Upper lobe of left lung (tissue), 4 donors: ENCODE measurements around the gene KCTD1.

Source experiments
- EP300 ChIP-seq, 4 donors: sonication (generic); formaldehyde crosslinking; IDR thresholded peaks; one replicate each; pipeline ENCODE4 v1.5.1; 2017; ENCODE audit warnings: antibody characterized with exemption in 4 of 4, control low read depth in 2 of 4
- POLR2A ChIP-seq, 4 donors: fragments of 450-650 bp; IDR thresholded peaks; one replicate each; pipeline ENCODE4 v1.5.1; 2016 to 2017; ENCODE audit warnings: antibody characterized with exemption in 4 of 4, mild to moderate bottlenecking in 2 of 4
- TF ChIP-seq, protein P1 (sequence below), 6 experiments: fragments of 450-650 bp in 4 of 6; fragments of 200-600 bp in 2 of 6; sonication (generic) in 2 of 6; IDR thresholded peaks; one replicate each; pipeline ENCODE4 v1.5.1; 2016 to 2019; ENCODE audit warnings: antibody characterized with exemption in 6 of 6

DNA sequence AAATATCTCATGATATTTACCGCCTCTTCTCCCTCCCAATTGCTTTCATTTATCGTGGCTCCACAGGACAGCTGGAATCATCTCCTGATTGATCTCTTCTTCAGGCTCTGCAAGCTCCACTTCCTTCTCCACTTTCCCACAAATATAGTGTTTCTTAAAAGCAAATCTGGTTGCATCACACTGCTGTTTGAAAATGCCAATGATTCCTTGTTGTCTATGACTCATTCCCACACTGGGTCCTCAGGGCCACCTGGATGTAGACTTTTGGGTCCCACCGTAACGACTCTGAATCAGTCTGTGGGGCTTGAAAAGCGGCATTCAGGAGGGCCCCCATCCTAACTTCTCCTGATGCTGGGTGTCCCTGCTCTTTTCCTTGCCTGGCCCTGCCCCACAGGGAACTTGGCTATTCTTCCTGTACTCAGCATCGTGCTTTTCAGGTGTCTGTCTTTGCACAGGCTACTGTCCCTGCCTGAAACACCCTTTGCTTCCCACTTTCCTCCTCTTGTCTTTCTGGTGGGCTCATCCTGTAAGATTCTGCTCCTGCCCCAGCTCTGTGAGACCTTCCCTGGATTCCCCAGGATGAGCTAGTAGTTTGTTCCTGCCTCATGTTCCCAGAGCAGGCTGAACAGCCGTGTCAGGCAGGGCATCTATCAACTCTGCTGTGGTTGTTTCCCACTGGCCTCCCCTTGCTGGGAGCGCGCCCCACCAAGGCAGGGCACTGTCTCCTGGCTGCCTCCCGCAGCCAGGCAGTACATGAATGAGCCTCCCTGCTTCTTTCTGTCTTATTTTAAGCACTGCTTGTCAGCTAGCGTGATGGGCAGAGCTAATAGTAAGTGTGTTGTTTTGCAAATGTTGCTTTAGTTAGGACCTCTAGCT, 111.9 kb downstream of the KCTD1 start:
- TF ChIP-seq POLR2A (IDR thresholded peaks at IDR 0.05) = no peak
- TF ChIP-seq, protein P1, sequence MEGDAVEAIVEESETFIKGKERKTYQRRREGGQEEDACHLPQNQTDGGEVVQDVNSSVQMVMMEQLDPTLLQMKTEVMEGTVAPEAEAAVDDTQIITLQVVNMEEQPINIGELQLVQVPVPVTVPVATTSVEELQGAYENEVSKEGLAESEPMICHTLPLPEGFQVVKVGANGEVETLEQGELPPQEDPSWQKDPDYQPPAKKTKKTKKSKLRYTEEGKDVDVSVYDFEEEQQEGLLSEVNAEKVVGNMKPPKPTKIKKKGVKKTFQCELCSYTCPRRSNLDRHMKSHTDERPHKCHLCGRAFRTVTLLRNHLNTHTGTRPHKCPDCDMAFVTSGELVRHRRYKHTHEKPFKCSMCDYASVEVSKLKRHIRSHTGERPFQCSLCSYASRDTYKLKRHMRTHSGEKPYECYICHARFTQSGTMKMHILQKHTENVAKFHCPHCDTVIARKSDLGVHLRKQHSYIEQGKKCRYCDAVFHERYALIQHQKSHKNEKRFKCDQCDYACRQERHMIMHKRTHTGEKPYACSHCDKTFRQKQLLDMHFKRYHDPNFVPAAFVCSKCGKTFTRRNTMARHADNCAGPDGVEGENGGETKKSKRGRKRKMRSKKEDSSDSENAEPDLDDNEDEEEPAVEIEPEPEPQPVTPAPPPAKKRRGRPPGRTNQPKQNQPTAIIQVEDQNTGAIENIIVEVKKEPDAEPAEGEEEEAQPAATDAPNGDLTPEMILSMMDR (IDR thresholded peaks at IDR 0.05) = no peak
- no peak for TF ChIP-seq EP300 (IDR thresholded peaks at IDR 0.05)
